ENCODE results near the gene C9orf50. TPM values are rescaled to one million over a fixed set of nuclear protein-coding genes. Genes with fewer than 3 reads are reported as not detected.

Gene C9orf50
- total RNA-seq, 1 donor from 2014 or later, result not detected

- ATAC-seq, result no peak
- DNase-seq, result no peak
- intact Hi-C loops (cut with micrococcal nuclease), result no loop called here
Measured at GRCh38 chr9:129566563-129567266, 54.2 kb downstream of the C9orf50 start.

GRCh38 chr9:129562917-129563316, 58.0 kb downstream of the C9orf50 start:
- no peak for ATAC-seq
- intact Hi-C loops (cut with micrococcal nuclease), result no loop called here
- DNase-seq, result no peak

DNA sequence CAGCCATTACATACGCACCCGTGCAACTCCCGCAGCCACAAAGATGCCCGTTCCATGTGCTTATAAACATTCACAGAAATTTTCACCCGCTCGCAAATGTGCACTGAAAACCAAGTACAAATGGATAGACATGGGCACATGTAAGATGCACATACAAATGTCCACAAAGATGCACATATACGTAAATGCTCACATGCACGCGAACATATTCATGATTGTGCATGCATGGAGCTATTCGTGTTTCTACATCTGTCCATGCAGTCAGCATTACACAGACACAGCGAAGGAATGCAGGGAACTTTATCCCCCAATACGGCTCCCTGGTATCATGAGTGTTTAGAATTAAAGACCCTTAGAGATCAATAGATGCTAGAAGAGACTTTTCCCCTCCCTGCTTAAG, 58.4 kb downstream of the C9orf50 start:
- no peak for DNase-seq
- no peak for ATAC-seq
- intact Hi-C loops (cut with micrococcal nuclease), result no loop called here

Other genes starting within 250 kb of the C9orf50 start
- gene NTMT1, start 5.1 kb upstream of the C9orf50 start, total RNA-seq, result 66.5 TPM
- gene ASB6, start 21.1 kb upstream of the C9orf50 start, total RNA-seq, result 9.7 TPM
- 0.20 TPM for gene PRRX2, start 44.5 kb upstream of the C9orf50 start, total RNA-seq
- gene PTGES, start 131.9 kb upstream of the C9orf50 start, total RNA-seq, result 2.4 TPM
- gene TOR1B, start 182.1 kb upstream of the C9orf50 start, total RNA-seq, result 8.7 TPM
- gene TOR1A, start 203.0 kb upstream of the C9orf50 start, total RNA-seq, result 11.7 TPM
- gene C9orf78, start 214.2 kb upstream of the C9orf50 start, total RNA-seq, result 35.6 TPM
- 11.6 TPM for gene USP20, start 214.4 kb upstream of the C9orf50 start, total RNA-seq

All from left ventricle myocardium superior (tissue), 1 donor.